Measurements from ENCODE around the gene PODXL. TPM values are rescaled to one million over a fixed set of nuclear protein-coding genes. Genes with fewer than 3 reads are reported as not detected.

The PODXL gene
- total and polyA plus RNA-seq, 10 of the 15 experiments (the other 5 are each of a cell fraction or from before 2014, with no cell fraction given): 0.04 to 1.8 (median 0.38) TPM

DNA sequence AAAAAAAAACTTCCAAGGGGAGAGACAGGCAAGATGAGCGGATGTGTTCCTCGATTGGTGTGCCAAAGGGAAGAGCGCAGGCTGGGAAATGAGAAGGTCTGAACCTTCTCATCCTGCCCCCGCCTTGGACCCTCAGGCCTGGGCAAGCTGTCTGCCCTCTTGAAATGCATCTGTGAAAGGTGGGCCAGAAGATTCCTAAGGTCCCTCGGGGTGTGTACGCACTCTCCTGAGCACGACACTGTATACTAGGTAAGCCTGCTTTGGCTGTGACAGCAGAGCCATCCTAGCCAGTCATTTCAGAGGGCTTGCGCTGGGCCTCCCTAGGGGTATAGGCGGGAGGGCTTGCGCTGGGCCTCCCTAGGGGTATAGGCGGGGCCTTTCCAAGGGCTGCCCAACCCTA, 26.8 kb downstream of the PODXL start:
- intact Hi-C loops (cut with micrococcal nuclease; ENCODE audit: unreplicated experiment): no loop called here
- Histone ChIP-seq H4K20me1 (ENCODE audit: control insufficient read depth, insufficient read depth) (no peaks in the 10 kb centered on the region), H2AFZ (ENCODE audit: control insufficient read depth, low read depth, low read length) (no peak overlapping the region), H3K27ac (ENCODE audit: control insufficient read depth, insufficient read depth) (no peak overlapping the region), H3K36me3 (ENCODE audit: control insufficient read depth in 2 of 2, insufficient read depth in 2 of 2, low read length in 1 of 2) (no peaks in the 10 kb centered on the region), H3K4me2 (ENCODE audit: control insufficient read depth, insufficient read depth) (no peak overlapping the region), H3K4me1 (ENCODE audit: control insufficient read depth, insufficient read depth, low read length) (no peaks in the 10 kb centered on the region), H3K9me3 (replicated peaks; ENCODE audit: control insufficient read depth, insufficient read depth, low read length) (no peaks in the 10 kb centered on the region), H3K79me2 (ENCODE audit: control insufficient read depth, insufficient read depth, low read length) (no peaks in the 10 kb centered on the region), H3K4me3 (no peak overlapping the region), H3K9ac (ENCODE audit: control insufficient read depth, insufficient read depth, low read length) (no peak overlapping the region), H3K27me3 (replicated peaks in 1 of 2; ENCODE audit: control insufficient read depth in 2 of 2, insufficient read depth in 2 of 2, low read length in 1 of 2) (no peaks in the 10 kb centered on the region)
- in situ Hi-C loops (cut with MboI): no loop called here
- ChIA-PET SMC1A (ENCODE audit: uncharacterized antibody, unreplicated experiment) (no interaction called here), POLR2A (no interaction called here), RAD21 (ENCODE audit: unreplicated experiment) (no interaction called here), CTCF (no interaction called here)
- FAIRE-seq (no peak), ATAC-seq (no peak), DNase-seq (ENCODE audit: low read depth, low spot score) (no peak)
- 44% methylated on average over 11 of the region's 11 CpGs for WGBS (ENCODE audit: insufficient coverage, insufficient replicate concordance, low lambda C conversion rate, missing lambda C conversion rate)
- BruUV-seq (replicated peaks): no TSS peak
- TF ChIP-seq, protein P1, sequence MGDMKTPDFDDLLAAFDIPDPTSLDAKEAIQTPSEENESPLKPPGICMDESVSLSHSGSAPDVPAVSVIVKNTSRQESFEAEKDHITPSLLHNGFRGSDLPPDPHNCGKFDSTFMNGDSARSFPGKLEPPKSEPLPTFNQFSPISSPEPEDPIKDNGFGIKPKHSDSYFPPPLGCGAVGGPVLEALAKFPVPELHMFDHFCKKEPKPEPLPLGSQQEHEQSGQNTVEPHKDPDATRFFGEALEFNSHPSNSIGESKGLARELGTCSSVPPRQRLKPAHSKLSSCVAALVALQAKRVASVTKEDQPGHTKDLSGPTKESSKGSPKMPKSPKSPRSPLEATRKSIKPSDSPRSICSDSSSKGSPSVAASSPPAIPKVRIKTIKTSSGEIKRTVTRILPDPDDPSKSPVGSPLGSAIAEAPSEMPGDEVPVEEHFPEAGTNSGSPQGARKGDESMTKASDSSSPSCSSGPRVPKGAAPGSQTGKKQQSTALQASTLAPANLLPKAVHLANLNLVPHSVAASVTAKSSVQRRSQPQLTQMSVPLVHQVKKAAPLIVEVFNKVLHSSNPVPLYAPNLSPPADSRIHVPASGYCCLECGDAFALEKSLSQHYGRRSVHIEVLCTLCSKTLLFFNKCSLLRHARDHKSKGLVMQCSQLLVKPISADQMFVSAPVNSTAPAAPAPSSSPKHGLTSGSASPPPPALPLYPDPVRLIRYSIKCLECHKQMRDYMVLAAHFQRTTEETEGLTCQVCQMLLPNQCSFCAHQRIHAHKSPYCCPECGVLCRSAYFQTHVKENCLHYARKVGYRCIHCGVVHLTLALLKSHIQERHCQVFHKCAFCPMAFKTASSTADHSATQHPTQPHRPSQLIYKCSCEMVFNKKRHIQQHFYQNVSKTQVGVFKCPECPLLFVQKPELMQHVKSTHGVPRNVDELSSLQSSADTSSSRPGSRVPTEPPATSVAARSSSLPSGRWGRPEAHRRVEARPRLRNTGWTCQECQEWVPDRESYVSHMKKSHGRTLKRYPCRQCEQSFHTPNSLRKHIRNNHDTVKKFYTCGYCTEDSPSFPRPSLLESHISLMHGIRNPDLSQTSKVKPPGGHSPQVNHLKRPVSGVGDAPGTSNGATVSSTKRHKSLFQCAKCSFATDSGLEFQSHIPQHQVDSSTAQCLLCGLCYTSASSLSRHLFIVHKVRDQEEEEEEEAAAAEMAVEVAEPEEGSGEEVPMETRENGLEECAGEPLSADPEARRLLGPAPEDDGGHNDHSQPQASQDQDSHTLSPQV (IDR thresholded peaks at IDR 0.05): no peak
- TF ChIP-seq, protein P2, sequence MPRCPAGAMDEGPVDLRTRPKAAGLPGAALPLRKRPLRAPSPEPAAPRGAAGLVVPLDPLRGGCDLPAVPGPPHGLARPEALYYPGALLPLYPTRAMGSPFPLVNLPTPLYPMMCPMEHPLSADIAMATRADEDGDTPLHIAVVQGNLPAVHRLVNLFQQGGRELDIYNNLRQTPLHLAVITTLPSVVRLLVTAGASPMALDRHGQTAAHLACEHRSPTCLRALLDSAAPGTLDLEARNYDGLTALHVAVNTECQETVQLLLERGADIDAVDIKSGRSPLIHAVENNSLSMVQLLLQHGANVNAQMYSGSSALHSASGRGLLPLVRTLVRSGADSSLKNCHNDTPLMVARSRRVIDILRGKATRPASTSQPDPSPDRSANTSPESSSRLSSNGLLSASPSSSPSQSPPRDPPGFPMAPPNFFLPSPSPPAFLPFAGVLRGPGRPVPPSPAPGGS (IDR thresholded peaks at IDR 0.05; ENCODE audit: borderline replicate concordance, insufficient read depth, low read depth, low read length, poor library complexity, severe bottlenecking): no peak
- no peak for TF ChIP-seq MTA3 (IDR thresholded peaks at IDR 0.05; ENCODE audit: borderline replicate concordance, low read length)
- TF ChIP-seq SIX5 (IDR thresholded peaks at IDR 0.05; ENCODE audit: low read depth, low read length, severe bottlenecking): no peak
- no peak for TF ChIP-seq KDM1A (IDR thresholded peaks at IDR 0.05; ENCODE audit: borderline replicate concordance)
- no peak for TF ChIP-seq CBX3 (IDR thresholded peaks at IDR 0.05; ENCODE audit: borderline replicate concordance, low read depth)
- TF ChIP-seq NBN (IDR thresholded peaks at IDR 0.05): no peak
- no peak for TF ChIP-seq BHLHE40 (IDR thresholded peaks at IDR 0.05; ENCODE audit: borderline replicate concordance in 1 of 2, low read depth in 2 of 2, low read length in 1 of 2)
- TF ChIP-seq NFIC (IDR thresholded peaks at IDR 0.05; ENCODE audit: low read depth, low read length): no peak
- no peak for TF ChIP-seq NRF1 (conservative IDR thresholded peaks at IDR 0.05; ENCODE audit: low read depth, low read length)
- TF ChIP-seq, protein P3, sequence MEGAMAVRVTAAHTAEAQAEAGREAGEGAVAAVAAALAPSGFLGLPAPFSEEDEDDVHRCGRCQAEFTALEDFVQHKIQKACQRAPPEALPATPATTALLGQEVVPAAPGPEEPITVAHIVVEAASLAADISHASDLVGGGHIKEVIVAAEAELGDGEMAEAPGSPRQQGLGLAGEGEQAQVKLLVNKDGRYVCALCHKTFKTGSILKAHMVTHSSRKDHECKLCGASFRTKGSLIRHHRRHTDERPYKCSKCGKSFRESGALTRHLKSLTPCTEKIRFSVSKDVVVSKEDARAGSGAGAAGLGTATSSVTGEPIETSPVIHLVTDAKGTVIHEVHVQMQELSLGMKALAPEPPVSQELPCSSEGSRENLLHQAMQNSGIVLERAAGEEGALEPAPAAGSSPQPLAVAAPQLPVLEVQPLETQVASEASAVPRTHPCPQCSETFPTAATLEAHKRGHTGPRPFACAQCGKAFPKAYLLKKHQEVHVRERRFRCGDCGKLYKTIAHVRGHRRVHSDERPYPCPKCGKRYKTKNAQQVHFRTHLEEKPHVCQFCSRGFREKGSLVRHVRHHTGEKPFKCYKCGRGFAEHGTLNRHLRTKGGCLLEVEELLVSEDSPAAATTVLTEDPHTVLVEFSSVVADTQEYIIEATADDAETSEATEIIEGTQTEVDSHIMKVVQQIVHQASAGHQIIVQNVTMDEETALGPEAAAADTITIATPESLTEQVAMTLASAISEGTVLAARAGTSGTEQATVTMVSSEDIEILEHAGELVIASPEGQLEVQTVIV (IDR thresholded peaks at IDR 0.05; ENCODE audit: borderline replicate concordance, partially characterized antibody): no peak
- TF ChIP-seq, protein P4, sequence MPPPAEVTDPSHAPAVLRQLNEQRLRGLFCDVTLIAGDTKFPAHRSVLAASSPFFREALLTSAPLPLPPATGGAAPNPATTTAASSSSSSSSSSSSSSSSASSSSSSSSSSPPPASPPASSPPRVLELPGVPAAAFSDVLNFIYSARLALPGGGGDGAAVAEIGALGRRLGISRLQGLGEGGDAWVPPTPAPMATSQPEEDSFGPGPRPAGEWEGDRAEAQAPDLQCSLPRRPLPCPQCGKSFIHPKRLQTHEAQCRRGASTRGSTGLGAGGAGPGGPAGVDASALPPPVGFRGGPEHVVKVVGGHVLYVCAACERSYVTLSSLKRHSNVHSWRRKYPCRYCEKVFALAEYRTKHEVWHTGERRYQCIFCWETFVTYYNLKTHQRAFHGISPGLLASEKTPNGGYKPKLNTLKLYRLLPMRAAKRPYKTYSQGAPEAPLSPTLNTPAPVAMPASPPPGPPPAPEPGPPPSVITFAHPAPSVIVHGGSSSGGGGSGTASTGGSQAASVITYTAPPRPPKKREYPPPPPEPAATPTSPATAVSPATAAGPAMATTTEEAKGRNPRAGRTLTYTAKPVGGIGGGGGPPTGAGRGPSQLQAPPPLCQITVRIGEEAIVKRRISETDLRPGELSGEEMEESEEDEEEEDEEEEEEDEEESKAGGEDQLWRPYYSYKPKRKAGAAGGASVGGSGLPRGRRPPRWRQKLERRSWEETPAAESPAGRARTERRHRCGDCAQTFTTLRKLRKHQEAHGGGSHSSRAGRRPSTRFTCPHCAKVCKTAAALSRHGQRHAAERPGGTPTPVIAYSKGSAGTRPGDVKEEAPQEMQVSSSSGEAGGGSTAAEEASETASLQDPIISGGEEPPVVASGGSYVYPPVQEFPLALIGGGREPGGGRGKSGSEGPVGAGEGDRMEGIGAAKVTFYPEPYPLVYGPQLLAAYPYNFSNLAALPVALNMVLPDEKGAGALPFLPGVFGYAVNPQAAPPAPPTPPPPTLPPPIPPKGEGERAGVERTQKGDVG (CRISPR knock-in tag; IDR thresholded peaks at IDR 0.05): no peak
